Adrenal gland (tissue), 12 donors: ENCODE results near the gene KDM1A. TPM values are rescaled to one million over a fixed set of nuclear protein-coding genes. Genes with fewer than 3 reads are reported as not detected.

Experiments
- DNase-seq, 7 donors: peaks; one replicate each; pipeline ENCODE4 v3.0.0-alpha.2; 2019 to 2020
- H3K27ac ChIP-seq, 5 donors: fragments of 200-600 bp; sonication (generic) in 4 of 5; 1 replicate in 3 of 5; 2 replicates in 2 of 5; pipeline versions ENCODE4 v1.5.1 to v1.8.0; 2016 to 2020; ENCODE audit warnings: mild to moderate bottlenecking in 1 of 5
- H3K27me3 ChIP-seq: fragments of 200-600 bp; 2 replicates; pipeline ENCODE4 v1.8.0; 2021
- H3K36me3 ChIP-seq, 2 donors: fragments of 200-600 bp; replicated peaks in 1 of 2; 1 replicate in 1 of 2; 2 replicates in 1 of 2; pipeline versions ENCODE4 v1.5.1 to v1.8.0; 2018 to 2022
- H3K4me1 ChIP-seq, 2 donors: fragments of 200-600 bp; replicated peaks in 1 of 2; 1 replicate in 1 of 2; 2 replicates in 1 of 2; pipeline versions ENCODE4 v1.5.1 to v1.8.0; 2018 to 2021
- H3K4me3 ChIP-seq, 4 donors: fragments of 200-600 bp; sonication (generic) in 3 of 4; one replicate each; pipeline ENCODE4 v1.5.1; 2016 to 2018
- H3K9me3 ChIP-seq, 3 donors: fragments of 200-600 bp; sonication (generic) in 1 of 3; replicated peaks in 1 of 3; 1 replicate in 2 of 3; 2 replicates in 1 of 3; pipeline versions ENCODE4 v1.5.1 to v1.8.0; 2016 to 2021
- POLR2A ChIP-seq, 2 donors: fragments of 450-650 bp; IDR thresholded peaks; one replicate each; pipeline ENCODE4 v1.6.1; 2017; ENCODE audit warnings: antibody characterized with exemption in 2 of 2, mild to moderate bottlenecking in 2 of 2, moderate library complexity in 1 of 2
- whole genome bisulfite sequencing, 4 donors: extraction: QIAGEN DNeasy Blood & Tissue Kit in 2 of 4; methylation state at CpG; one replicate each; pipeline versions ENCODE4 v1.1.5 to v1.1.7; 2013 to 2017; 5-methylcytosine and 5-hydroxymethylcytosine counted together
- intact Hi-C, 2 donors: fragments of 100-400 bp; cut with DNase I; formaldehyde crosslinking; loops; one replicate each; pipeline versions ENCODE4 v1.14.1 to v1.15.0; 2022 to 2023
- polyA plus RNA-seq, 3 donors: library from polyadenylated mRNA; stranded (reverse); fragments of 200-250 nt in 2 of 3; fragments of 350-450 nt in 1 of 3; fragmentation: Illumina TruSeq in 1 of 3; extraction: RNeasy Lipid Tissue Mini Kit (QIAGEN cat#74804) in 1 of 3; gene quantifications; one replicate each; pipeline ENCODE4 v1.2.3, GENCODE V29; 2013 to 2014
- total RNA-seq, 9 donors: library from RNA; depleted of rRNA in 4 of 9; stranded (reverse); fragments of >200 nt in 4 of 9; fragments of 120-200 nt in 1 of 9; fragmentation: NEBNext Ultra II Directional in 1 of 9; extraction: Animal tissue kit (Norgen Biotek cat#: 25700) in 1 of 9; gene quantifications; one replicate each; pipeline versions ENCODE4 v1.1.0 to v1.2.4, GENCODE V29; 2013 to 2023
- TF ChIP-seq, protein P1 (sequence below), 6 experiments: fragments of 450-650 bp in 4 of 6; fragments of 200-600 bp in 2 of 6; sonication (generic) in 1 of 6; IDR thresholded peaks; 1 replicate in 5 of 6; 2 replicates in 1 of 6; pipeline versions ENCODE4 v1.5.1 to v1.8.0; 2016 to 2021; ENCODE audit warnings: antibody characterized with exemption in 6 of 6, mild to moderate bottlenecking in 2 of 6, moderate library complexity in 1 of 6
- donor health status: healthy with polysubstance abuse.
- donor health status: Bipolar disorder and iron deficiency.
- donor health status: DM: yes; HTN: yes; CAD: no.
- donor health status: DM: no; HTN: no; CAD: no.
- donor health status: DM: no; HTN: no; CAD: no.
- donor health status: DM: yes; HTN: yes; CAD: no.

Gene KDM1A
- total and polyA plus RNA-seq, 12 donors, result 25.3 to 87.1 (median 57.8) TPM

DNA sequence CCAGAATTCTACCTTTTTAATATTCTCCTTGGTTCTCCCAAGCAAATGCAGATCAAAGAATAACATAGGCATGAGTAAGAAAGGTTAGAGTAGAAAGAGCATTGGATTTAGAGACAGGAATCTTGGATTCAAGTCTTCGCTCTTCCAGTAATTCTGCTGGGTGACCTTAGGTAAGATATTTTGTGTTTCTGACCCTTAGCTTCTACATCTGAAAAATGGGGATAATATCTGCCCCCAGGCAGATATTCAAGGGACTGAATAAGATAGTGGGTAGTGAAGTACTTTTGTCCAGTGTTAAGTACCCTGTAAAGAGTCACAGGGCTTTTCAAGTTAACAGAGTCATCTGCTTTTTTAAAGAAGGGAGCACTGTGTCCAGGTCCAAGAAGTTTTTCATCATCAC lies 70.8 kb downstream of the KDM1A start:
- DNase-seq, result no peak
- Histone ChIP-seq H3K27ac (no peak overlapping the region), H3K36me3 (peaks cover 0 to 82% of the 10 kb centered on the region in 2 donors), H3K9me3 (no peaks in the 10 kb centered on the region), H3K4me1 (no peaks in the 10 kb centered on the region), H3K4me3 (no peak overlapping the region), H3K27me3 (no peaks in the 10 kb centered on the region)
- intact Hi-C loops, result loop anchor here in 1 of 2 donors (10.0 kb wide), 1 partner anchor 75 kb away; the partner anchor contains the start of genes KDM1A and TEX46
- no peak for TF ChIP-seq POLR2A (IDR thresholded peaks at IDR 0.05)
- TF ChIP-seq, protein P1, sequence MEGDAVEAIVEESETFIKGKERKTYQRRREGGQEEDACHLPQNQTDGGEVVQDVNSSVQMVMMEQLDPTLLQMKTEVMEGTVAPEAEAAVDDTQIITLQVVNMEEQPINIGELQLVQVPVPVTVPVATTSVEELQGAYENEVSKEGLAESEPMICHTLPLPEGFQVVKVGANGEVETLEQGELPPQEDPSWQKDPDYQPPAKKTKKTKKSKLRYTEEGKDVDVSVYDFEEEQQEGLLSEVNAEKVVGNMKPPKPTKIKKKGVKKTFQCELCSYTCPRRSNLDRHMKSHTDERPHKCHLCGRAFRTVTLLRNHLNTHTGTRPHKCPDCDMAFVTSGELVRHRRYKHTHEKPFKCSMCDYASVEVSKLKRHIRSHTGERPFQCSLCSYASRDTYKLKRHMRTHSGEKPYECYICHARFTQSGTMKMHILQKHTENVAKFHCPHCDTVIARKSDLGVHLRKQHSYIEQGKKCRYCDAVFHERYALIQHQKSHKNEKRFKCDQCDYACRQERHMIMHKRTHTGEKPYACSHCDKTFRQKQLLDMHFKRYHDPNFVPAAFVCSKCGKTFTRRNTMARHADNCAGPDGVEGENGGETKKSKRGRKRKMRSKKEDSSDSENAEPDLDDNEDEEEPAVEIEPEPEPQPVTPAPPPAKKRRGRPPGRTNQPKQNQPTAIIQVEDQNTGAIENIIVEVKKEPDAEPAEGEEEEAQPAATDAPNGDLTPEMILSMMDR (IDR thresholded peaks at IDR 0.05), result no peak
- WGBS, 4 donors, result 95 to 100% (median 98%) methylated on average over 1 of the region's 1 CpG

GRCh38 chr1:23091545-23091944 lies 72.3 kb downstream of the KDM1A start:
- WGBS, 4 donors, result 91 to 97% (median 94%) methylated on average over 7 of the region's 7 CpGs
- H3K4me3 ChIP-seq, result no peak overlapping the region
- no peak for TF ChIP-seq POLR2A (IDR thresholded peaks at IDR 0.05)
- TF ChIP-seq, protein P1 (IDR thresholded peaks at IDR 0.05), result no peak
- no peak for DNase-seq
- no peaks in the 10 kb centered on the region for H3K27me3 ChIP-seq
- intact Hi-C loops, result loop anchor here in 1 of 2 donors (10.0 kb wide), 1 partner anchor 77 kb away; the partner anchor contains the start of genes KDM1A and TEX46
- no peak overlapping the region for H3K27ac ChIP-seq
- no peaks in the 10 kb centered on the region for H3K4me1 ChIP-seq
- peaks cover 0 to 69% of the 10 kb centered on the region in 2 donors for H3K36me3 ChIP-seq
- H3K9me3 ChIP-seq, result no peaks in the 10 kb centered on the region

DNA sequence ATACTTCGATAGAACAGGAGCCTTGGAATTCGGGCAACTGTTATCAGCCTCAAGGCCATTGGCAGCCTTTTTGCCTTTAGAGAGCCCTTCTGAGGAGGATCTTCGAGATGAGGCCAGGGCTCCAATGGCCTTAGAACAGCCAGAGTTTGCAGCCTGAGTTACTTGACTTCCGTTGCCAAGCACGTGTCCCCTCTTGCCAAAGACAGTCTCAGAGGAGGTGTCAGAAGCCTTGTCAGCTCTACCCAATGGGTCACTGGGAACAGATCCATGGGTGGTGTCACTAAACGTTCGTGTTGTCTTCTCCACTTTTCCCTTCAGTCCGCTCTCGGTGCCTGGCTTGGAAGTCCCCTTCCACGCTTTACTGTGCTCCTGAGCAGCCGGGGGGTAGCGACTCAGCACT lies 73.2 kb downstream of the KDM1A start:
- intact Hi-C loops, result loop anchor here in 1 of 2 donors (10.0 kb wide), 1 partner anchor 78 kb away; the partner anchor contains the start of genes KDM1A and TEX46
- Histone ChIP-seq H3K9me3 (no peaks in the 10 kb centered on the region), H3K36me3 (peaks cover 0 to 60% of the 10 kb centered on the region in 2 donors), H3K27me3 (no peaks in the 10 kb centered on the region), H3K4me3 (no peak overlapping the region), H3K4me1 (no peaks in the 10 kb centered on the region), H3K27ac (no peak overlapping the region)
- WGBS, 4 donors, result 55 to 76% (median 71%) methylated on average over 9 to 12 of the region's 12 CpGs
- TF ChIP-seq, protein P1 (IDR thresholded peaks at IDR 0.05), result no peak
- TF ChIP-seq POLR2A (IDR thresholded peaks at IDR 0.05), result no peak
- no peak for DNase-seq

DNA sequence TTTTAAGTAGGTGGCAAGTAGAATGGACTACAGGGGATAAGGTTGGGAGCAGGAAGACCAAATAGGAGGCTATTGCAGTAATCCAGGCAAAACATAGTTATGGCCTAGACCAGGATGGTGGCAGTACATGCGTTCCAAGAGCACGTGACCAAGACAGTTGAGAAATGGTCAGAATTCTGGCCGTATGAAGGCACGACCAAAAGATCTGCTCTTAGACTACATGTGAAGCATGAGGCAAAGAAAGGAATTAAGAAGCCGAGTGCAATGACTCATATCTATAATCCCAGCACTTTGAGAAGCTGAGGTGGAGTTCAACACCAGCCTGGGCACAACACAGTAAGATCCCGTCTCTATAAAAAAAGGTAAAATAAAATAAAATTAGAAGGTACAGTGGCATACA lies 78.0 kb downstream of the KDM1A start:
- intact Hi-C loops, result loop anchor here in 1 of 2 donors (5.0 to 10.0 kb wide), 2 partner anchors 83 to 85 kb away; partner anchors contain the start of genes KDM1A and TEX46
- Histone ChIP-seq H3K27me3 (no peaks in the 10 kb centered on the region), H3K36me3 (peaks cover 0 to 19% of the 10 kb centered on the region in 2 donors), H3K4me1 (peaks cover 29 to 44% of the 10 kb centered on the region in 2 donors), H3K9me3 (no peaks in the 10 kb centered on the region), H3K4me3 (no peak overlapping the region), H3K27ac (no peak overlapping the region)
- 80 to 84% (median 83%) methylated on average over 6 of the region's 6 CpGs for WGBS, 4 donors
- TF ChIP-seq POLR2A (IDR thresholded peaks at IDR 0.05), result no peak
- TF ChIP-seq, protein P1 (IDR thresholded peaks at IDR 0.05), result no peak
- DNase-seq, result no peak
